ENCODE measurements around the gene MST1R. TPM values are rescaled to one million over a fixed set of nuclear protein-coding genes. Genes with fewer than 3 reads are reported as not detected.

Gene MST1R
- polyA plus RNA-seq, 1 donor (not counting 4 experiments of a cell fraction or from before 2014, with no cell fraction given), result 106 TPM

DNA sequence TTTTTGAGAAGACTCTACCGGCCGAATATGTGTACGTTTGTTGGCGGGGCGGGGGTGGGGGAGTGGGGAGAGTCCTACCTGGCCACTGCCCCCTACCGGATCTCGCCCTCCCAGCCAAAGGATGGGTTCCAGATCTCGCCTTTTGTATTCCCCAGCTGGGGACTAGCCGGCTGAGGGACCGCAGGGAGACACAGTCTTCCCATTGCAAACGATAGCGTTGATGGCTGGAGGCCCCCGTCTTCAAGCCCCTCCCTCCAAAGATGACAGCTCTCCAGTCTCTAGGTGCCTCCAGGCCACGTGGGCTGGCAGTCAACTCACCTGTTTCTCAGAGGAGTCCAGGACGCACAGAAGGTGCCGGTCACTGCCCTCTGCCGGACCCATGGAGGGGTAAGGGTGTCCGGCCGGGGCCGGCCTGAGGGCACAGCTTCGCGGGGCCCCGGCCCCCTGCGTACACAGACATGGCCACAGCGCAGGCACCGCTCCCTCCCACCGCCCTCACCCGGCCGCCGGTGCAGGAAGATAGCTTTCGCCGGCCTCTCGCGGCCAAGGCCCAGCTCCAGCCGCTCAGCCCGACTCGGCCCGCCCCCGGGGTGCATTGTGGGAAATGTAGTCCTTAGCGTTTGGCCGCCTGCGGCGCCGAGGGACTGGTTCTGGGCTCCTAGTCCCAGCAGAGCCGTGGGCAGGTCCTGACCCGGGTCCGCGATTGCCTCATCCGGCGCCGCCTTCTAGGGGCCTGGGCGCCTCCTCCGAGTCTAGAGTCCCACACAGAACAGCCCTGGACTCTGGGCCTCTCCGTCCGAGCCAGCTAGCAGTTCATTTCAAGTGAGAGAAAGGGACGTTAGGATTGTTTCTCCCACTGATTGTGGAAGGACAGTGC, 25.9 kb upstream of the MST1R start, which contains the start of gene MON1A:
Gene MON1A (minus strand): TSS at position 521 of the 877 bp plus-strand sequence. CDS start 16,465 bp downstream, outside the sequence.
- dilution Hi-C loops (cut with MboI; ENCODE audit: extremely low pct_ligation_motif_present, low sequenced_read_pairs), result no loop called here
- Histone ChIP-seq H3K27me3 (ENCODE audit: control insufficient read depth, extremely low read depth, insufficient read depth, low read length) (no peaks in the 10 kb centered on the region), H3K4me3 (ENCODE audit: control insufficient read depth in 2 of 3, extremely low read depth in 1 of 3, insufficient read depth in 2 of 3, low read depth in 1 of 3, low read length in 3 of 3) (peak within 1 kb of the TSS; percentile 71 to 95 (median 91)), H4K20me1 (ENCODE audit: control insufficient read depth, extremely low read depth, insufficient read depth, low read length) (no peaks in the 10 kb centered on the region), H3K4me2 (ENCODE audit: control insufficient read depth, extremely low read depth, insufficient read depth, low read depth, low read length) (peak within 1 kb of the TSS; percentile 66), H3K9me3 (ENCODE audit: control insufficient read depth, low read depth, low read length) (no peaks in the 10 kb centered on the region), H3K9me1 (ENCODE audit: control insufficient read depth, extremely low read depth, insufficient read depth, low read length) (peaks cover 3% of the 10 kb centered on the region), H3K9ac (ENCODE audit: control insufficient read depth, extremely low read depth, insufficient read depth, low read length) (peak within 1 kb of the TSS; percentile 75), H2AFZ (ENCODE audit: control insufficient read depth, low read length) (peak within 1 kb of the TSS; percentile 95), H3K4me1 (ENCODE audit: control insufficient read depth, extremely low read depth, insufficient read depth, low read length) (peaks cover 21% of the 10 kb centered on the region), H3K27ac (ENCODE audit: control insufficient read depth, insufficient read depth, low read length) (peak within 1 kb of the TSS; percentile 37), H3K79me2 (ENCODE audit: control insufficient read depth, insufficient read depth, low read length) (peaks cover 17% of the 10 kb centered on the region), H3K36me3 (ENCODE audit: control insufficient read depth in 2 of 2, extremely low read depth in 1 of 2, insufficient read depth in 2 of 2, low read length in 2 of 2) (peaks cover 0 to 4% of the 10 kb centered on the region in 2 experiments)
- DNase-seq (ENCODE audit: low read depth, low spot score), result peak; percentile 71
- FAIRE-seq, result no peak
- TF ChIP-seq CTCF (optimal IDR thresholded peaks at IDR 0.05 in 1 of 3, IDR thresholded peaks at IDR 0.05 in 1 of 3, conservative IDR thresholded peaks at IDR 0.05 in 1 of 3; ENCODE audit: extremely low read depth in 1 of 3, insufficient read depth in 2 of 3, low read length in 3 of 3), result peak; percentile 35 to 60 (median 49)
- no peak for TF ChIP-seq EZH2 (IDR thresholded peaks at IDR 0.05; ENCODE audit: low read length)

DNA sequence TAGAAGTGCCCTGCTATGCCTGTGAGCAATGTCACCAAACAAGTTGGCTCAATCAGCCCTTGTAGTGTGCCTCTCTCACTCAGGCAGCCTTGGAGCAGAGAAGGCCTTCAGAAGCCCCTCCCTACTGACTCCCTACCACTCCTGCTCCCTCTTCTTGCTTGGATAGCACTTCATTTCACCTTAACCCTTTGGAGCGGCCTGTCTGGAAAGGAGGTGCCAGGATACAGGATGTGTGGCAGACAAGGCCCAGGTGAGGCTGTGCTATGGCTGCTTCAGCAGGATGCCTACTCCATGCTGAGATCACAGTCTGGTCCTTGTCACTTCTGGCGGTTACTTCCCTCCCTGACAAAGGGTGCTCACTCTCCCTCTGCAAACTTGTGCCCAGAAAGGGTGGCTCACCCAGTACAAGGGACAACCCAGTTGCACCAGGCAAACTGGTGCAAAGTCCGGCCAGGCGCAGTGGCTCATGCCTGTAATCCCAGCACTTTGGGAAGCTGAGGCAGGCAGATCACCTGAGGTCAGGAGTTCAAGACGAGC, 24.9 kb upstream of the MST1R start:
- Histone ChIP-seq H4K20me1 (ENCODE audit: control insufficient read depth, extremely low read depth, insufficient read depth, low read length) (no peaks in the 10 kb centered on the region), H3K4me3 (ENCODE audit: control insufficient read depth in 2 of 3, extremely low read depth in 1 of 3, insufficient read depth in 2 of 3, low read depth in 1 of 3, low read length in 3 of 3) (peak overlapping the region in 2 of 3 experiments; percentile 34 to 95), H3K79me2 (ENCODE audit: control insufficient read depth, insufficient read depth, low read length) (peaks cover 21% of the 10 kb centered on the region), H3K36me3 (ENCODE audit: control insufficient read depth in 2 of 2, extremely low read depth in 1 of 2, insufficient read depth in 2 of 2, low read length in 2 of 2) (peaks cover 0 to 4% of the 10 kb centered on the region in 2 experiments), H3K4me1 (ENCODE audit: control insufficient read depth, extremely low read depth, insufficient read depth, low read length) (peaks cover 26% of the 10 kb centered on the region), H3K9me3 (ENCODE audit: control insufficient read depth, low read depth, low read length) (no peaks in the 10 kb centered on the region), H3K27ac (ENCODE audit: control insufficient read depth, insufficient read depth, low read length) (no peak overlapping the region), H3K9me1 (ENCODE audit: control insufficient read depth, extremely low read depth, insufficient read depth, low read length) (peaks cover 3% of the 10 kb centered on the region), H2AFZ (ENCODE audit: control insufficient read depth, low read length) (no peak overlapping the region), H3K27me3 (ENCODE audit: control insufficient read depth, extremely low read depth, insufficient read depth, low read length) (no peaks in the 10 kb centered on the region), H3K4me2 (ENCODE audit: control insufficient read depth, extremely low read depth, insufficient read depth, low read depth, low read length) (peak overlapping the region; percentile 66), H3K9ac (ENCODE audit: control insufficient read depth, extremely low read depth, insufficient read depth, low read length) (no peak overlapping the region)
- DNase-seq (ENCODE audit: low read depth, low spot score) (no peak), FAIRE-seq (no peak)
- no peak for TF ChIP-seq CTCF (optimal IDR thresholded peaks at IDR 0.05 in 1 of 3, IDR thresholded peaks at IDR 0.05 in 1 of 3, conservative IDR thresholded peaks at IDR 0.05 in 1 of 3; ENCODE audit: extremely low read depth in 1 of 3, insufficient read depth in 2 of 3, low read length in 3 of 3)
- no peak for TF ChIP-seq EZH2 (IDR thresholded peaks at IDR 0.05; ENCODE audit: low read length)
- dilution Hi-C loops (cut with MboI; ENCODE audit: extremely low pct_ligation_motif_present, low sequenced_read_pairs), result no loop called here

Measured in keratinocyte (primary cell).